ENCODE data around the gene MSMP.

The MSMP gene

DNA sequence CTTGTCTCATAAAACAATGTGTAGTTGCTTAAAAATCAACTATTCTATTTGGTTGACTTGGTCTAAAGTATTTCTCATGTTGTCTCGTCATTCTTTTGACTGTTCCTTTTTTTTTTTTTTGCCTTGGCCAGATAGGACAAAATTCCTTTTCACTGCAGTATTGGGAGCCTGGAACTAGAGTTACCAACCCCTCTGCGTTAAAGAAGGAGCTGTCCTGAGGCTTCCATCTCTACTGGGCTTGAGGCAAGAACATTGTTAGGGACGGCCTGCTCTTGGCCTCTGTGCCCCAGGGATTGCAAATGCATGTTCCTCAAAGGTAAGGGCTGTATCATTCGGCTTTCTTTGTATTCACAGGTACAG is 35.9 kb upstream of the MSMP start:
- peaks cover 3% of the 10 kb centered on the region for H3K27me3 ChIP-seq (ENCODE audit: insufficient read depth, low read length)

DNA sequence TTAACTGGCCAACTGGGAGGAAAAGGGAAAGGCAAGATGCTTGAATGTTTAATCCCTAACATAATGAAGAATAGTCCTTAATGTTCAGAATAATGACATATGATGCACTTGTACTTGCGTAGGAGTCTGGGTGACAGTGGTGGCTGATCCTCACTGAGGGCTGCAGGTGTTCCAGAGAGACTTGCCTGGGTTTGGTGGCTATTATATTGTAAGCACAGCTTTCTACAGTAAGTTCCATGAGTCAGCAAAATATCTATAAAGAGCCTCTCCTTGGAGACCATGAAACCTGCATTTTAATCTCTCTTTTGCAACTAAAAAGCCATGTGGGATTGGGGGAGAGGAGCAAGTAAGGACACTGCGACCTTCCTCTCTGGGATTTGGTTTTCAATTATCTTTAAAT is 35.5 kb upstream of the MSMP start:
- H3K9me3 ChIP-seq (ENCODE audit: low read length): no peaks in the 10 kb centered on the region
- H2AFZ ChIP-seq (ENCODE audit: low read depth, low read length): no peak overlapping the region
- H3K4me1 ChIP-seq (ENCODE audit: insufficient read depth, low read length): peaks cover 7% of the 10 kb centered on the region
- no peak overlapping the region for H3K4me3 ChIP-seq (ENCODE audit: low read length)
- H3K36me3 ChIP-seq (ENCODE audit: insufficient read depth, low read length): no peaks in the 10 kb centered on the region
- peaks cover 3% of the 10 kb centered on the region for H3K27me3 ChIP-seq (ENCODE audit: insufficient read depth, low read length)

More for the DNA sequence above, 35.9 kb upstream of the MSMP start:
- Histone ChIP-seq H3K4me1 (ENCODE audit: insufficient read depth, low read length) (peaks cover 7% of the 10 kb centered on the region), H3K4me3 (ENCODE audit: low read length) (no peak overlapping the region), H3K36me3 (ENCODE audit: insufficient read depth, low read length) (no peaks in the 10 kb centered on the region), H2AFZ (ENCODE audit: low read depth, low read length) (no peak overlapping the region), H3K9me3 (ENCODE audit: low read length) (no peaks in the 10 kb centered on the region)

DNA sequence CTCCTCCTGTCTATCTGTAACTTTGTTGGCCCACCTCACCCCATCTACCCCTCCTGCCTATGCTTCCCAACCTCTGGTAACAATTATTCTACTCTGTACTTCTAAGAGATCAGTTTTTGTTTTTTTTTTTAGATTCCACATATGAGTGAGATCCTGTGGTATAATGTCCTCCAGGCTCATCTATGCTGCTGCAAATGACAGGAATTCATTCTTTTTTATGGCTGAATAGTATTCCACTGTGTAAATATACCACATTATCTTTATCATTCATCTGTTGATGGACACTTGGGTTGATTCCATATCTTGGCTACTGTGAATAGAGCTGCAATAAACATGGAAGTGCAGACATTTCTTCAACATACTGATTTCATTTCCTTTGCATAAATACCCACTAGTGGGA is 29.3 kb upstream of the MSMP start:
- Histone ChIP-seq H3K36me3 (ENCODE audit: insufficient read depth, low read length) (no peaks in the 10 kb centered on the region), H3K4me3 (ENCODE audit: low read length) (no peak overlapping the region), H3K4me1 (ENCODE audit: insufficient read depth, low read length) (no peaks in the 10 kb centered on the region), H3K27me3 (ENCODE audit: insufficient read depth, low read length) (no peaks in the 10 kb centered on the region), H2AFZ (ENCODE audit: low read depth, low read length) (no peak overlapping the region), H3K9me3 (ENCODE audit: low read length) (no peaks in the 10 kb centered on the region)

DNA sequence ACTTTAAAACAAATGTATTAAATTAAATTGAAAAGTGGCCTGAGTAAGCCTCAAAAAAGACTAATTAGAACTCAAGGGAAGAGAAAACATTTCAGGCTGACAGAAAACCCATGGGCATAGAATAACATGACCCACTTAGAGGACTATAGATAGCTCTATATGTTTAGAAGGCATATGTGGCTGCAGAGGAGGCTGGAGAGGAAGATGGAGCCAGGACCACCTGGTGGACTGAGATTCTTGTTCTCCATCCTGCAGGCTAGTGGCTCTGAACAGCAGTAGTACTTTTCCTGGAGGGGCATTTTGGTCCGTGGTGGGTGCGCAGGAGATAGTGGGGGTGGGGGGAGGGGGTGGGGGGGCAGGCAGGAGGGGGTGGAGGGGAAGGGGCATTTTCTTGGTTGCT is 27.0 kb upstream of the MSMP start:
- Histone ChIP-seq H3K4me3 (ENCODE audit: low read length) (no peak overlapping the region), H3K27me3 (ENCODE audit: insufficient read depth, low read length) (no peaks in the 10 kb centered on the region), H3K4me1 (ENCODE audit: insufficient read depth, low read length) (peaks cover under 1% of the 10 kb centered on the region), H3K36me3 (ENCODE audit: insufficient read depth, low read length) (no peaks in the 10 kb centered on the region), H3K9me3 (ENCODE audit: low read length) (no peaks in the 10 kb centered on the region), H2AFZ (ENCODE audit: low read depth, low read length) (no peak overlapping the region)

GRCh38 chr9:35778496-35778895 is 24.4 kb upstream of the MSMP start:
- Histone ChIP-seq H3K9me3 (ENCODE audit: low read length) (no peaks in the 10 kb centered on the region), H3K36me3 (ENCODE audit: insufficient read depth, low read length) (no peaks in the 10 kb centered on the region), H3K27me3 (ENCODE audit: insufficient read depth, low read length) (no peaks in the 10 kb centered on the region), H3K4me3 (ENCODE audit: low read length) (no peak overlapping the region), H3K4me1 (ENCODE audit: insufficient read depth, low read length) (peaks cover 4% of the 10 kb centered on the region), H2AFZ (ENCODE audit: low read depth, low read length) (no peak overlapping the region)

DNA sequence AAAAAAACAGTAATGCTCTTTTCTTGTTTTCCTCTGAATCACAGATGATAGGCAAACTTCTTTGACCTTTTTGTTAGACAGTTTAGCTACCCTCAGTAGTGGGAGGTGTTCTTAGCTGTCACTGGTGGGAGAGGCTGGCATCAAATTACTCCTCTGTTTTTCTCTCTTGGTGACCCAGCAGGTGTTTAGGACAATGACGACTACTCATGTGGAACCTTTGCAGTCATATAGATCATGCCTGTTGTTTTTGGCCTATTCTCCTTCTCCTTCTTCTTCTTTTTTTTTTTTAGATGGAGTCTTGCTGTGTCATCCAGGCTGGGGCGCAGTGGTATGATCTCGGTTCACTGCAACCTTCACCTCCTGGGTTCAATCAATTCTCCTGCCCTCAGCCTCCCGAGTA is 21.9 kb upstream of the MSMP start:
- no peaks in the 10 kb centered on the region for H3K27me3 ChIP-seq (ENCODE audit: insufficient read depth, low read length)
- H2AFZ ChIP-seq (ENCODE audit: low read depth, low read length): peak overlapping the region; percentile 32
- no peak overlapping the region for H3K4me3 ChIP-seq (ENCODE audit: low read length)
- H3K4me1 ChIP-seq (ENCODE audit: insufficient read depth, low read length): peaks cover 4% of the 10 kb centered on the region
- no peaks in the 10 kb centered on the region for H3K9me3 ChIP-seq (ENCODE audit: low read length)
- H3K36me3 ChIP-seq (ENCODE audit: insufficient read depth, low read length): no peaks in the 10 kb centered on the region

- no peak overlapping the region for H3K4me3 ChIP-seq (ENCODE audit: low read length)
- peaks cover 4% of the 10 kb centered on the region for H3K4me1 ChIP-seq (ENCODE audit: insufficient read depth, low read length)
- H3K36me3 ChIP-seq (ENCODE audit: insufficient read depth, low read length): no peaks in the 10 kb centered on the region
- no peaks in the 10 kb centered on the region for H3K27me3 ChIP-seq (ENCODE audit: insufficient read depth, low read length)
- no peaks in the 10 kb centered on the region for H3K9me3 ChIP-seq (ENCODE audit: low read length)
- H2AFZ ChIP-seq (ENCODE audit: low read depth, low read length): peak overlapping the region; percentile 32
These were observed 21.0 kb upstream of the MSMP start for GRCh38 chr9:35774907-35775635.

- Histone ChIP-seq H2AFZ (ENCODE audit: low read depth, low read length) (no peak overlapping the region), H3K9me3 (ENCODE audit: low read length) (no peaks in the 10 kb centered on the region), H3K4me3 (ENCODE audit: low read length) (no peak overlapping the region), H3K4me1 (ENCODE audit: insufficient read depth, low read length) (peaks cover 4% of the 10 kb centered on the region), H3K27me3 (ENCODE audit: insufficient read depth, low read length) (no peaks in the 10 kb centered on the region), H3K36me3 (ENCODE audit: insufficient read depth, low read length) (no peaks in the 10 kb centered on the region)
These were observed 17.9 kb upstream of the MSMP start for GRCh38 chr9:35771943-35772342.

DNA sequence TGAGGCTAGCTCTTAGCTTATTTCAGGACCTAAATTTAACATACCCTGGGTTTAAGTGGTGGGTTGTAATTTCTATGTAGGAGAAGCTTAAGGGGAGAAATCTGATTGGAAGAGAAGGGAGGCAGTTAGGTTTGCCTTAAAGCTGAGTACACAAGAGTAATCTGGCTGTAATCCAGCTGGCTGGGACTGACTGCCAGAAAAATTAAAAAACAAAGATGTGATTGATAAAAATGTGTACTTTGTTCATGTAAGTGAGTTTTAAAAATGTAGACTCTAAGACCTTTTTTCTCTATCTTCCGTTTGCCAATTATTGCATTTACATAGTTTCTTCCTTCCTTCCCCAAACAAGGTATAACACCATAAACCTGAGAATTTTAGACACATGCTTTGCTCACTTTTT is 17.5 kb upstream of the MSMP start:
- Histone ChIP-seq H3K27me3 (ENCODE audit: insufficient read depth, low read length) (no peaks in the 10 kb centered on the region), H3K4me3 (ENCODE audit: low read length) (no peak overlapping the region), H3K4me1 (ENCODE audit: insufficient read depth, low read length) (peaks cover 4% of the 10 kb centered on the region), H3K36me3 (ENCODE audit: insufficient read depth, low read length) (no peaks in the 10 kb centered on the region), H2AFZ (ENCODE audit: low read depth, low read length) (no peak overlapping the region), H3K9me3 (ENCODE audit: low read length) (no peaks in the 10 kb centered on the region)

DNA sequence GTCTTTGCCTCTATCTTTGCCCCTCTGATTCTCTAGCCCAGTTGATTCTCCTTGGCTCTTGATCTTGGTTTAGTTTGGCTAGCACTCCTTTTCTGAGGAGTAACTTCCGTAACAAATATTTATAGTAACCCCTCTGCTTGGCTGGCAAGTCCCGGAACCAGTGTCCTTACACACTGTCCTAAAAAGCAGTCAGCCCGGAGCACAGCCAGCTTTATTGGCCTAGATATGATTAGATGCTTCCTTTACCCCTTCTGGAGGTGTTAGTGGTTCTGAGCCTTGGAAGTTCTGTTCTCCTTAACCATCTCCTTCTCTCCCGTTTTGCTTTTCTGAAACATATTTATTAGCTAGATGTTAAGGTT is 17.0 kb upstream of the MSMP start:
- H3K4me3 ChIP-seq (ENCODE audit: low read length): no peak overlapping the region
- H3K4me1 ChIP-seq (ENCODE audit: insufficient read depth, low read length): peaks cover 3% of the 10 kb centered on the region
- H3K9me3 ChIP-seq (ENCODE audit: low read length): no peaks in the 10 kb centered on the region
- H2AFZ ChIP-seq (ENCODE audit: low read depth, low read length): no peak overlapping the region
- no peaks in the 10 kb centered on the region for H3K27me3 ChIP-seq (ENCODE audit: insufficient read depth, low read length)
- no peaks in the 10 kb centered on the region for H3K36me3 ChIP-seq (ENCODE audit: insufficient read depth, low read length)

DNA sequence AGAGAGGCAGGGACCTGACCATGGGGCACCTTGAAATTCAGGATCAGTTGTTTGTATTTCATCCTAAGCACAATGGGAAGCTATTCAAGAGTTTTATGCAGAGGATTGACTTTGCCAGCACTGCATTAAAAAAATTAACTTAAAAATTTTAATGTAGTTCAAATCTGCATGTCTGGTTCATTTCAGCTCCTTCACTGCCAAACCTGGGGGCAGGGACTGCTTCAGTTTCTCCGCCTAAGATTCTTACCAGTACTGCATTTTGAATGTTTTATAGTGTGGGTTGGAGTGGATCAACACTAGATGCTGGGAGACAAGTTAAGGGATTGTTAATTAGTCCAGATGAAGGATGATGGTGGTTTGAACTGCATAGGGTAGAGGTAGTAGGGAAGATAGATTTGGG is 15.7 kb upstream of the MSMP start:
- H3K9me3 ChIP-seq (ENCODE audit: low read length): no peaks in the 10 kb centered on the region
- H3K4me3 ChIP-seq (ENCODE audit: low read length): no peak overlapping the region
- H3K36me3 ChIP-seq (ENCODE audit: insufficient read depth, low read length): no peaks in the 10 kb centered on the region
- no peaks in the 10 kb centered on the region for H3K27me3 ChIP-seq (ENCODE audit: insufficient read depth, low read length)
- no peak overlapping the region for H2AFZ ChIP-seq (ENCODE audit: low read depth, low read length)
- no peaks in the 10 kb centered on the region for H3K4me1 ChIP-seq (ENCODE audit: insufficient read depth, low read length)

DNA sequence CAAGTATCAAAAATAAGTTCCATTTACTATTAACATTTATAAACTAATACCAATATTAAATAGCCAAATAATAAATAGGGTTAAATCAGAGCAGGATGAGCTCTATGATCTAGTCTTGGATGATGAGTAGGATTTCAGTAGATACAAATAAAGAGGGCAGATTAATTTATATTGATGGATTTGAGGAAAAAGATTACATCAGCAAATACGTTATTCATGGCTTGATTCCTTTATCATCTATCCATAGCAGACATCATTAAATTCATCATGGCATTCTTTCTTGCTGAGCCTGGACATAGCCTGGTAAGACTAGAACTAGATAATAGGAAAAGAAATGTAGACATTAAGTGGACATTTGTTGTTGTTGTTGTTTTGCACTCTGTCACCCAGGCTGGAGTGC is 13.4 kb upstream of the MSMP start:
- H3K4me1 ChIP-seq (ENCODE audit: insufficient read depth, low read length): no peaks in the 10 kb centered on the region
- H3K27me3 ChIP-seq (ENCODE audit: insufficient read depth, low read length): no peaks in the 10 kb centered on the region
- no peak overlapping the region for H3K4me3 ChIP-seq (ENCODE audit: low read length)
- H3K9me3 ChIP-seq (ENCODE audit: low read length): no peaks in the 10 kb centered on the region
- H2AFZ ChIP-seq (ENCODE audit: low read depth, low read length): no peak overlapping the region
- H3K36me3 ChIP-seq (ENCODE audit: insufficient read depth, low read length): no peaks in the 10 kb centered on the region

GRCh38 chr9:35766997-35767396 is 12.9 kb upstream of the MSMP start:
- Histone ChIP-seq H3K9me3 (ENCODE audit: low read length) (no peaks in the 10 kb centered on the region), H2AFZ (ENCODE audit: low read depth, low read length) (no peak overlapping the region), H3K36me3 (ENCODE audit: insufficient read depth, low read length) (no peaks in the 10 kb centered on the region), H3K4me3 (ENCODE audit: low read length) (no peak overlapping the region), H3K4me1 (ENCODE audit: insufficient read depth, low read length) (no peaks in the 10 kb centered on the region), H3K27me3 (ENCODE audit: insufficient read depth, low read length) (no peaks in the 10 kb centered on the region)

DNA sequence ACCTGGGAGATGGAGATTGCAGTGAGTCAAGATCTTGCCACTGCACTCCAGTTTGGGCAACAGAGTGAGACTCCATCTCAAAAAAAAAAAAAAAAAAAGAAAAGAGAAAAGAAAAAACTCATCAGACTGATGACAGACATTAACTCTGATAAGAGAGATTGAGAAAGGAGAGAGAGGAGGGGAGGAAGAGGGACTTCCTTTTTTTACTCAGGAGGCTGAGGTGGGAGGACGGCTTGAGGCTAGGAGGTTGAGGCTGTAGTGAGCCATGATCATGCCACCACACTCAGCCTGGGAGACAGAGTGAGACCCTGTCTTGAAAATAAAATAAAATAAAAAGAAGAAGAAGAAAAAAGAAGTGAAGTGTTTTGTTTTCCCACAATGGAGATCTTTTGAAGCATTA is 9.7 kb upstream of the MSMP start:
- Histone ChIP-seq H3K27me3 (ENCODE audit: insufficient read depth, low read length) (no peaks in the 10 kb centered on the region), H3K36me3 (ENCODE audit: insufficient read depth, low read length) (no peaks in the 10 kb centered on the region), H3K4me1 (ENCODE audit: insufficient read depth, low read length) (no peaks in the 10 kb centered on the region), H3K9me3 (ENCODE audit: low read length) (no peaks in the 10 kb centered on the region), H3K4me3 (ENCODE audit: low read length) (no peak overlapping the region), H2AFZ (ENCODE audit: low read depth, low read length) (no peak overlapping the region)
